ENCODE measurements around the gene ARF1. TPM values are rescaled to one million over a fixed set of nuclear protein-coding genes. Genes with fewer than 3 reads are reported as not detected.

The ARF1 gene
- total and polyA plus RNA-seq, 2 of the 8 experiments (the other 6 are each of a cell fraction or from before 2014, with no cell fraction given), result 265 to 471 TPM

DNA sequence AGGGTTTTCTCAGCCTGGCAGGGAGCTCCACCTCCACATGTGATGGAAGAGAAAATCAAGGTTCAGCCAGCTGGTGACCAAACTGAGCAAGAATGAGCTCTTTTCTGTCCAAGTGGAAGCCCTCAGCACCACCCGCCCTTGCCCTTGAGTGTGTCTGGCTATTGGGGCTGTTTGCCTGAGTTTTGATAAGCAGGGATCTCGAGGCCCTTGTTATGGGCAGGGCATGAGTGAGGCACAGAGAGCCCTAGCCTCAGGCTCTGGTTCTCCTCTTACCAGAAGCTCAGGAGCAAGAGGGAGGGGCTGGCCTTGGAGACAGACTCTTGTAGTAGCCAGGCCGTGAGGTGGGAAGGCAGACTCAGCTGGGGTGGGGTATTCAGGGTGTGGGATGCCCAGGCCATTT lies 37.5 kb upstream of the ARF1 start:
- Histone ChIP-seq H3K56ac (replicated peaks; ENCODE audit: insufficient read length, low read depth, low read length) (no peak overlapping the region), H3K79me2 (ENCODE audit: control insufficient read depth in 1 of 2, insufficient read depth in 2 of 2, low read length in 2 of 2) (no peaks in the 10 kb centered on the region), H3K4ac (replicated peaks; ENCODE audit: insufficient read length, low read depth, low read length) (no peak overlapping the region), H3K23me2 (ENCODE audit: low read depth, low read length) (peaks cover 22% of the 10 kb centered on the region), H2BK120ac (replicated peaks; ENCODE audit: low read depth, low read length) (no peak overlapping the region), H3K36me3 (ENCODE audit: control insufficient read depth in 2 of 4, insufficient read depth in 4 of 4, low read length in 3 of 4) (no peaks in the 10 kb centered on the region), H2AFZ (ENCODE audit: low read length) (no peak overlapping the region), H3K9ac (replicated peaks in 1 of 4; ENCODE audit: extremely low read depth in 1 of 4, low read depth in 3 of 4, low read length in 3 of 4) (no peak overlapping the region), H4K91ac (replicated peaks; ENCODE audit: insufficient read length, low read length) (peak overlapping the region; percentile 66), H3K4me3 (ENCODE audit: extremely low read depth in 1 of 4, insufficient read depth in 2 of 4, low read depth in 3 of 4, low read length in 4 of 4) (no peak overlapping the region), H3K18ac (ENCODE audit: extremely low read depth, low read length) (no peak overlapping the region), H3K14ac (ENCODE audit: insufficient read length) (no peak overlapping the region), H4K5ac (ENCODE audit: insufficient read length, low read depth, low read length) (no peak overlapping the region), H2BK20ac (ENCODE audit: low read length) (no peak overlapping the region), H3K9me3 (ENCODE audit: insufficient read depth in 2 of 2, low read depth in 1 of 2, low read length in 1 of 2) (no peaks in the 10 kb centered on the region), H3K79me1 (ENCODE audit: low read depth, low read length) (no peaks in the 10 kb centered on the region), H3K23ac (ENCODE audit: insufficient read length) (no peak overlapping the region), H2BK12ac (ENCODE audit: low read depth, low read length) (no peak overlapping the region), H2BK5ac (ENCODE audit: low read depth, low read length) (no peak overlapping the region), H3K4me1 (replicated peaks in 1 of 4; ENCODE audit: control insufficient read depth in 3 of 4, insufficient read depth in 4 of 4, low read length in 3 of 4) (peaks cover 0 to 11% (median 3%) of the 10 kb centered on the region in 4 experiments; a peak in 4 of 7 replicates), H3K27ac (ENCODE audit: low read depth, low read length) (no peak overlapping the region), H2AK5ac (ENCODE audit: low read depth, low read length) (no peak overlapping the region), H4K20me1 (replicated peaks in 1 of 2; ENCODE audit: control insufficient read depth in 1 of 2, insufficient read depth in 2 of 2, low read length in 2 of 2) (peaks cover 2 to 14% of the 10 kb centered on the region in 2 experiments), H3K27me3 (replicated peaks in 1 of 4; ENCODE audit: control insufficient read depth in 3 of 4, extremely low read depth in 1 of 4, insufficient read depth in 3 of 4, low read length in 3 of 4) (peaks cover 2 to 34% (median 18%) of the 10 kb centered on the region in 4 experiments), H4K8ac (ENCODE audit: extremely low read depth, insufficient read depth, low read length) (no peak overlapping the region), H3K4me2 (ENCODE audit: insufficient read depth in 1 of 2, low read depth in 2 of 2, low read length in 2 of 2) (no peak overlapping the region), H2BK15ac (ENCODE audit: low read length) (0 out of 2 replicates have a peak overlapping the region, but pooled peaks have one; percentile 29)
- no peak for FAIRE-seq
- CTCF ChIA-PET (ENCODE audit: partially characterized antibody), result interaction anchor here (0.9 to 2.2 kb wide), 6 partner anchors 16 to 45 kb away, joined by 3 to 9 read pairs (median 4); no protein-coding TSS in a partner anchor
- DNase-seq (ENCODE audit: low read depth in 1 of 2, low spot score in 2 of 2), result peak in 1 of 2 experiments; percentile 33
- no peak for TF ChIP-seq ASH2L (IDR thresholded peaks at IDR 0.05; ENCODE audit: low read length)
- TF ChIP-seq RFX5 (IDR thresholded peaks at IDR 0.05; ENCODE audit: borderline replicate concordance, low read depth, low read length), result no peak
- TF ChIP-seq RXRA (IDR thresholded peaks at IDR 0.05; ENCODE audit: insufficient read depth, low read depth, low read length), result no peak
- no peak for TF ChIP-seq POLR2A (IDR thresholded peaks at IDR 0.05; ENCODE audit: control extremely low read depth in 1 of 2, low read depth in 2 of 2, low read length in 2 of 2)
- no peak for TF ChIP-seq SAP30 (IDR thresholded peaks at IDR 0.05; ENCODE audit: insufficient read depth, insufficient replicate concordance, low read length)
- TF ChIP-seq RNF2 (IDR thresholded peaks at IDR 0.05; ENCODE audit: borderline replicate concordance, low read depth, low read length, missing control alignments, poor library complexity, severe bottlenecking), result no peak
- no peak for TF ChIP-seq YY1 (IDR thresholded peaks at IDR 0.05; ENCODE audit: low read depth, low read length)
- no peak for TF ChIP-seq FOSL1 (IDR thresholded peaks at IDR 0.05; ENCODE audit: insufficient read depth, low read depth, low read length)
- TF ChIP-seq CREB1 (IDR thresholded peaks at IDR 0.05), result no peak
- no peak for TF ChIP-seq JUN (IDR thresholded peaks at IDR 0.05; ENCODE audit: low read depth, low read length)
- POLR2A ChIA-PET (ENCODE audit: partially characterized antibody), result interaction anchor here (1.2 kb wide), 1 partner anchor 15 kb away, joined by 4 read pairs; no protein-coding TSS in a partner anchor
- WGBS, 2 experiments (ENCODE audit: extremely low coverage in 1 of 2, insufficient coverage in 1 of 2, insufficient read length in 1 of 2, insufficient replicate concordance in 2 of 2, low coverage in 1 of 2, low lambda C conversion rate in 2 of 2, missing lambda C conversion rate in 1 of 2), result 88% methylated on average over 3 of the region's 3 CpGs; no CpG with 5 or more reads in 1 of the 2 experiments
